Body of pancreas (tissue), 4 donors: Measurements from ENCODE around the gene CARNS1. TPM values are rescaled to one million over a fixed set of nuclear protein-coding genes. Genes with fewer than 3 reads are reported as not detected.
A peak's percentile ranks its signal among the peaks of the same experiment; 100 is the strongest.

Experiments used
- ATAC-seq: fragments of 150-250 bp; one replicate; pipeline ENCODE4 v1.9.1; 2016
- DNase-seq, 4 donors: peaks; one replicate each; pipeline ENCODE4 v3.0.0-alpha.2; 2019
- H3K27ac ChIP-seq, 4 donors: fragments of 200-600 bp; sonication (generic); 1 replicate in 3 of 4; 2 replicates in 1 of 4; pipeline versions ENCODE4 v1.5.1 to v1.6.1; 2016 to 2019; ENCODE audit warnings: mild to moderate bottlenecking in 1 of 4, mixed read lengths in 1 of 4, moderate library complexity in 1 of 4
- H3K27me3 ChIP-seq, 2 donors: fragments of 200-600 bp; sonication (generic); one replicate each; pipeline ENCODE4 v1.6.0; 2016; ENCODE audit warnings: mild to moderate bottlenecking in 1 of 2
- H3K36me3 ChIP-seq, 2 donors: fragments of 200-600 bp; sonication (generic); replicated peaks in 1 of 2; 2 replicates each; pipeline ENCODE4 v1.5.1; 2016; ENCODE audit warnings: low read depth in 2 of 2; ENCODE audit not compliant: insufficient read depth in 1 of 2
- H3K4me1 ChIP-seq: fragments of 200-600 bp; sonication (generic); one replicate; pipeline ENCODE4 v1.6.0; 2016
- H3K4me3 ChIP-seq, 2 donors: fragments of 200-600 bp; sonication (generic); 1 replicate in 1 of 2; 2 replicates in 1 of 2; pipeline ENCODE4 v1.5.1; 2016 to 2019
- H3K9me3 ChIP-seq, 3 donors: fragments of 200-600 bp; sonication (generic); 1 replicate in 2 of 3; 2 replicates in 1 of 3; pipeline ENCODE4 v1.5.1; 2016
- CTCF ChIP-seq, 7 experiments: fragments of 450-650 bp in 4 of 7; fragments of 200-600 bp in 3 of 7; sonication (generic) in 3 of 7; IDR thresholded peaks; one replicate each; pipeline ENCODE4 v1.5.1; 2016 to 2019; ENCODE audit warnings: antibody characterized with exemption in 7 of 7
- POLR2A ChIP-seq, 3 donors: fragments of 450-650 bp; IDR thresholded peaks; one replicate each; pipeline ENCODE4 v1.6.1; 2016; ENCODE audit warnings: antibody characterized with exemption in 3 of 3, mild to moderate bottlenecking in 2 of 3
- WGBS, 2 donors: methylation state at CpG; one replicate each; pipeline ENCODE4 v1.1.5; 2017; 5-methylcytosine and 5-hydroxymethylcytosine counted together
- intact Hi-C: fragments of 100-400 bp; cut with DNase I; formaldehyde crosslinking; loops from one replicate; pipeline ENCODE4 v1.15.1; 2023
- total RNA-seq, 2 donors: library from RNA; depleted of rRNA; stranded (reverse); fragments of >200 nt; gene quantifications; one replicate each; pipeline ENCODE4 v1.1.0, GENCODE V29; 2016

CARNS1 gene
- total RNA-seq, 2 donors from 2014 or later, result 2.1 to 2.6 TPM

- ATAC-seq (no peak), DNase-seq (no peak)
- no peak overlapping the region for H3K4me3 ChIP-seq
- H3K27me3 ChIP-seq, result no peaks in the 10 kb centered on the region
- intact Hi-C loops, result no loop called here
- H3K36me3 ChIP-seq, result no peaks in the 10 kb centered on the region
- H3K27ac ChIP-seq, result peak overlapping the region in 1 of 4 donors; percentile 24
- WGBS, 2 donors, result 78% methylated on average over 5 to 10 of the region's 17 CpGs
- peaks cover 21% of the 10 kb centered on the region for H3K4me1 ChIP-seq
- TF ChIP-seq POLR2A (IDR thresholded peaks at IDR 0.05) (no peak), CTCF (IDR thresholded peaks at IDR 0.05) (no peak)
- no peaks in the 10 kb centered on the region for H3K9me3 ChIP-seq
Observed at GRCh38 chr11:67440229-67441097, 25.0 kb downstream of the CARNS1 start.

- WGBS, 2 donors, result 85 to 91% methylated on average over 8 to 21 of the region's 21 CpGs
- Histone ChIP-seq H3K36me3 (no peaks in the 10 kb centered on the region), H3K27me3 (no peaks in the 10 kb centered on the region), H3K4me3 (no peak overlapping the region), H3K27ac (no peak overlapping the region), H3K4me1 (peaks cover 21% of the 10 kb centered on the region), H3K9me3 (no peaks in the 10 kb centered on the region)
- TF ChIP-seq POLR2A (IDR thresholded peaks at IDR 0.05) (no peak), CTCF (IDR thresholded peaks at IDR 0.05) (no peak)
- DNase-seq (no peak), ATAC-seq (no peak)
- intact Hi-C loops, result no loop called here
Observed at GRCh38 chr11:67441098-67441563, 25.7 kb downstream of the CARNS1 start.

DNA sequence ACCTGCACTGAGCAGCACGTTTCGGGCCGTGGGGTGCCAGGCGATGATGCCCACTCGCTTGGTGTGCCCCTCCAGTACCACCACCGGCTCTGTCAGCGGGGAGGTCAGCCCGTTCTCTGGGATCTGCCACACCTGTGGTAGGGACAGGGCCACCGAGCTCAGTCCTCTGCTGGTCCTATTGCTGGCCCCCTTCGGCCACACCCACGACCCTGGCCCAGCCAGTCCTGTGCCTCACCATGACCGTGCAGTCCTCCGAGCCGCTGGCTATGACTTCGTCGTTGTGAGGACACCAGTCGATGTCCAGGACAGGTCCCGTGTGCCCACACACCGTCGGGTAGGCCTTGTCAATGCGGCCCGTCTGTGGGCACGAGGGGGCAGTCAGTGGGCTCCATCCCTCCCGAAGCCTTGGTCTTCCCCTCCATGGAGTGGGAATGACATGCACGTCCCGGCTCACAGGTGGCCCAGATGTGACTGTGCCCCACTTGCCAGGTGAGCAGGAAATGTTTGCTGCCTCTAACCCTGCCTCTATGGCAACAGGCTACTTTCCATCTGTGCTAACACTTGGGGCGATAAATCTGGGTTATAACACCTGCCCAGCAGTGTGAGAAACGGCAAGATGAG is 26.4 kb downstream of the CARNS1 start:
- H3K27ac ChIP-seq, result peak overlapping the region in 1 of 4 donors; percentile 82
- no peak overlapping the region for H3K4me3 ChIP-seq
- intact Hi-C loops, result no loop called here
- no peaks in the 10 kb centered on the region for H3K9me3 ChIP-seq
- no peak for TF ChIP-seq CTCF (IDR thresholded peaks at IDR 0.05)
- TF ChIP-seq POLR2A (IDR thresholded peaks at IDR 0.05), result no peak
- DNase-seq (no peak), ATAC-seq (no peak)
- no peaks in the 10 kb centered on the region for H3K36me3 ChIP-seq
- H3K4me1 ChIP-seq, result peaks cover 21% of the 10 kb centered on the region
- no peaks in the 10 kb centered on the region for H3K27me3 ChIP-seq
- 85 to 86% methylated on average over 12 to 14 of the region's 28 CpGs for WGBS, 2 donors

- WGBS, 2 donors, result 31 to 52% methylated on average over 14 to 45 of the region's 45 CpGs
- Histone ChIP-seq H3K27me3 (no peaks in the 10 kb centered on the region), H3K4me1 (peaks cover 21% of the 10 kb centered on the region), H3K9me3 (no peaks in the 10 kb centered on the region), H3K27ac (peak overlapping the region; percentile 82 to 93 (median 90)), H3K4me3 (peak overlapping the region; percentile 52 to 84), H3K36me3 (no peaks in the 10 kb centered on the region)
- intact Hi-C loops, result no loop called here
- DNase-seq (no peak), ATAC-seq (peak; percentile 8)
- TF ChIP-seq POLR2A (IDR thresholded peaks at IDR 0.05) (no peak), CTCF (IDR thresholded peaks at IDR 0.05) (no peak)
Observed at GRCh38 chr11:67442504-67443404, 27.3 kb downstream of the CARNS1 start.
